HG03097 (cell line): ENCODE measurements around the gene SIGLEC8.

ENCODE experiments used
- ATAC-seq: cut with Tn5 transposase; IDR thresholded peaks from one replicate; pipeline ENCODE4 v1.9.1; 2021; ENCODE audit not compliant: unreplicated experiment, low FRiP score

Gene SIGLEC8

GRCh38 chr19:51407511-51408131 lies 50.6 kb downstream of the SIGLEC8 start:
- no peak for ATAC-seq

- no peak for ATAC-seq
Measured at GRCh38 chr19:51402117-51402516, 56.1 kb downstream of the SIGLEC8 start.
